ENCODE data around the gene CD300LD.

Gene CD300LD

DNA sequence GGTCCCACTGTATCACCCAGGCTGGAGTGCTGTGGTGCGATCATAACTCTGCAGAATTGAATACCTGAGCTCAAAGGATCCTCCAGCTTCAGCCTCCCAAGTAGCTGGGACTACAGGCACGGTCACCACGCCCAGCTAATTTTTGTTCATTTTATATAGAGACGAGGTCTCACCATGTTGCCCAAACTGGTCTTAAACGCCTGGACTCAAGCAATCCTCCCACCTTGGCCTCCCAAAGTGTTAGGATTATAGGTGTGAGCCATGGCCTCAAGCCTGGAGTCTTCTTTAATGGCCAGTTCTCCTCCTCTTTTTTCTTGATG, 61.3 kb downstream of the CD300LD start:
- ATAC-seq = no peak
- TF ChIP-seq, protein P1, sequence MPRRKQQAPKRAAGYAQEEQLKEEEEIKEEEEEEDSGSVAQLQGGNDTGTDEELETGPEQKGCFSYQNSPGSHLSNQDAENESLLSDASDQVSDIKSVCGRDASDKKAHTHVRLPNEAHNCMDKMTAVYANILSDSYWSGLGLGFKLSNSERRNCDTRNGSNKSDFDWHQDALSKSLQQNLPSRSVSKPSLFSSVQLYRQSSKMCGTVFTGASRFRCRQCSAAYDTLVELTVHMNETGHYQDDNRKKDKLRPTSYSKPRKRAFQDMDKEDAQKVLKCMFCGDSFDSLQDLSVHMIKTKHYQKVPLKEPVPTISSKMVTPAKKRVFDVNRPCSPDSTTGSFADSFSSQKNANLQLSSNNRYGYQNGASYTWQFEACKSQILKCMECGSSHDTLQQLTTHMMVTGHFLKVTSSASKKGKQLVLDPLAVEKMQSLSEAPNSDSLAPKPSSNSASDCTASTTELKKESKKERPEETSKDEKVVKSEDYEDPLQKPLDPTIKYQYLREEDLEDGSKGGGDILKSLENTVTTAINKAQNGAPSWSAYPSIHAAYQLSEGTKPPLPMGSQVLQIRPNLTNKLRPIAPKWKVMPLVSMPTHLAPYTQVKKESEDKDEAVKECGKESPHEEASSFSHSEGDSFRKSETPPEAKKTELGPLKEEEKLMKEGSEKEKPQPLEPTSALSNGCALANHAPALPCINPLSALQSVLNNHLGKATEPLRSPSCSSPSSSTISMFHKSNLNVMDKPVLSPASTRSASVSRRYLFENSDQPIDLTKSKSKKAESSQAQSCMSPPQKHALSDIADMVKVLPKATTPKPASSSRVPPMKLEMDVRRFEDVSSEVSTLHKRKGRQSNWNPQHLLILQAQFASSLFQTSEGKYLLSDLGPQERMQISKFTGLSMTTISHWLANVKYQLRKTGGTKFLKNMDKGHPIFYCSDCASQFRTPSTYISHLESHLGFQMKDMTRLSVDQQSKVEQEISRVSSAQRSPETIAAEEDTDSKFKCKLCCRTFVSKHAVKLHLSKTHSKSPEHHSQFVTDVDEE (CRISPR knock-in tag; IDR thresholded peaks at IDR 0.05) = no peak
- TF ChIP-seq ZC3H10 (CRISPR knock-in tag; IDR thresholded peaks at IDR 0.05) = no peak
- TF ChIP-seq PPARA (CRISPR knock-in tag; IDR thresholded peaks at IDR 0.05; ENCODE audit: borderline replicate concordance) = no peak
- no peak for TF ChIP-seq OSR1 (CRISPR knock-in tag; IDR thresholded peaks at IDR 0.05)
- no peak for TF ChIP-seq ZNF565 (CRISPR knock-in tag; conservative IDR thresholded peaks at IDR 0.05; ENCODE audit: low read depth)
- no peak for TF ChIP-seq GLIS3 (CRISPR knock-in tag; IDR thresholded peaks at IDR 0.05)
- TF ChIP-seq TOX (CRISPR knock-in tag; IDR thresholded peaks at IDR 0.05; ENCODE audit: borderline replicate concordance) = no peak
- no peak for TF ChIP-seq ISL1 (CRISPR knock-in tag; IDR thresholded peaks at IDR 0.05)
- no peak for TF ChIP-seq ESRRG (CRISPR knock-in tag; IDR thresholded peaks at IDR 0.05)
- TF ChIP-seq ZFP30 (CRISPR knock-in tag; IDR thresholded peaks at IDR 0.05) = no peak
- TF ChIP-seq, protein P2, sequence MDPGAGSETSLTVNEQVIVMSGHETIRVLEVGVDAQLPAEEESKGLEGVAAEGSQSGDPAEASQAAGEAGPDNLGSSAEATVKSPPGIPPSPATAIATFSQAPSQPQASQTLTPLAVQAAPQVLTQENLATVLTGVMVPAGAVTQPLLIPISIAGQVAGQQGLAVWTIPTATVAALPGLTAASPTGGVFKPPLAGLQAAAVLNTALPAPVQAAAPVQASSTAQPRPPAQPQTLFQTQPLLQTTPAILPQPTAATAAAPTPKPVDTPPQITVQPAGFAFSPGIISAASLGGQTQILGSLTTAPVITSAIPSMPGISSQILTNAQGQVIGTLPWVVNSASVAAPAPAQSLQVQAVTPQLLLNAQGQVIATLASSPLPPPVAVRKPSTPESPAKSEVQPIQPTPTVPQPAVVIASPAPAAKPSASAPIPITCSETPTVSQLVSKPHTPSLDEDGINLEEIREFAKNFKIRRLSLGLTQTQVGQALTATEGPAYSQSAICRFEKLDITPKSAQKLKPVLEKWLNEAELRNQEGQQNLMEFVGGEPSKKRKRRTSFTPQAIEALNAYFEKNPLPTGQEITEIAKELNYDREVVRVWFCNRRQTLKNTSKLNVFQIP (CRISPR knock-in tag; IDR thresholded peaks at IDR 0.05; ENCODE audit: borderline replicate concordance, low read depth) = no peak
- TF ChIP-seq, protein P3, sequence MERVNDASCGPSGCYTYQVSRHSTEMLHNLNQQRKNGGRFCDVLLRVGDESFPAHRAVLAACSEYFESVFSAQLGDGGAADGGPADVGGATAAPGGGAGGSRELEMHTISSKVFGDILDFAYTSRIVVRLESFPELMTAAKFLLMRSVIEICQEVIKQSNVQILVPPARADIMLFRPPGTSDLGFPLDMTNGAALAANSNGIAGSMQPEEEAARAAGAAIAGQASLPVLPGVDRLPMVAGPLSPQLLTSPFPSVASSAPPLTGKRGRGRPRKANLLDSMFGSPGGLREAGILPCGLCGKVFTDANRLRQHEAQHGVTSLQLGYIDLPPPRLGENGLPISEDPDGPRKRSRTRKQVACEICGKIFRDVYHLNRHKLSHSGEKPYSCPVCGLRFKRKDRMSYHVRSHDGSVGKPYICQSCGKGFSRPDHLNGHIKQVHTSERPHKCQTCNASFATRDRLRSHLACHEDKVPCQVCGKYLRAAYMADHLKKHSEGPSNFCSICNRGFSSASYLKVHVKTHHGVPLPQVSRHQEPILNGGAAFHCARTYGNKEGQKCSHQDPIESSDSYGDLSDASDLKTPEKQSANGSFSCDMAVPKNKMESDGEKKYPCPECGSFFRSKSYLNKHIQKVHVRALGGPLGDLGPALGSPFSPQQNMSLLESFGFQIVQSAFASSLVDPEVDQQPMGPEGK (CRISPR knock-in tag; IDR thresholded peaks at IDR 0.05; ENCODE audit: borderline replicate concordance) = no peak
- TF ChIP-seq TCF4 (CRISPR knock-in tag; IDR thresholded peaks at IDR 0.05; ENCODE audit: borderline replicate concordance) = no peak
- no peak for TF ChIP-seq ARNTL (CRISPR knock-in tag; IDR thresholded peaks at IDR 0.05; ENCODE audit: borderline replicate concordance, low read depth)
- TF ChIP-seq ZNF70 (CRISPR knock-in tag; IDR thresholded peaks at IDR 0.05) = no peak
